HuH-7 (cell line): ENCODE results near the gene CLSTN1.

ENCODE experiments used
- DNase-seq: peaks from one replicate; pipeline ENCODE4 v3.0.0; 2011; ENCODE audit warnings: low spot score

Gene CLSTN1

DNA sequence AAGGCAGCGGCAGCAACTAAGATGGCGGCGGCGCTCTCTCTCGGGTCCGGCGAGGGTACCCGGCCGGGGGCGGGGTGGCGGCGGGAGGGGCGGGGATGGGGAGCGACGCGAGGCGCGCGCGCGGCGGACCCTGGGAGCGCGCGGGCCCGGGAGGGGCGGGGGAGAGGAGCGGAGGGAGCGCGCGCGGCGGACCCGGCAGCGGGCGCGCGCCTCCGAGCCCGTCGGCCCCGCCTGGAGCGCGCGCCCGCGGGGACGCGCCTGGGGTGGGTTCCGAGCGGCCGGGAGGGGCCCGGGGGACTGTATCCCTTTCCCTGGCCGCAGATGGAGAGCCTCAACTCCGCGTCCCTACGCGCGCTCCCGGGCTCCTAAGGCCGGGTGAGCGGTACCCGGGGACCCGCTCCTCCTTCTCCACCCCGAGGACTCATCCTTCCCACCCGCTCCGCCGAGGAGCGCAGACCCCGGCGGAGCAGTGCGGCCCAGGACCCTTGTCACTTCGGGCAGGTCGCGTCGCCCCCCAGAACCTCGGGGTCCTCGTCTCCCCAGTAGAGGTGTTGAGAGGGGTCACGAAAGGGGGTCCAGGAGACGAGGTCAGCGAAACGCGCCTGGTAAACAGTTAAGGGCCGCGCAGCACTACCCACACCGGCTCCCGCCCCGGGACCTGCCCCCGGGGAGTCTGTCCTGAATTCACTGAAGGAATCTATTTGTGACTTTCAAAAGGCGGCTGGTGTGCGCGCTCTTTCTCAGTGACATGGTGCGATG lies at the start of gene CLSTN1:
Gene CLSTN1, minus strand, starts transcription at position 23 of the 759 bp plus-strand sequence. CDS start 232 bp downstream, outside the sequence.
- peak; percentile 91 for DNase-seq

DNA sequence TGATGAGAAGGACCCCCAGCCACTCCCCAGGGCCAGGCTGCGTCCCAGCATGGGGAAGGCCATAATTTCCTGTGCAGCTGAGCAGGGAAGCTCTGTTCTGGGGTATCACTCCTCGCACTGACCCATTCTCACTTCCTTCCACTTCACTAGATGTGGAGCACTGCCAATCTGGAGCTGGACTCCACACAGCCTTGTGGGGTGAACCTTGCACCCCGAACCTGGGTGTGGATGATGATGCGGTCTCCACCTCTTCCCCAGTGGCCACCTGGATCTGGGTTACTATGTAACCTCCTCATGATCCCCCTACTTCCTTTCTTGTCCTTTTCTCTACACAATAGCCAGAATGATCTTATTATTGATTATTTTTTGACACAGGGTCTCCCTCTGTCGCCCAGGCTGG lies 49.6 kb upstream of the CLSTN1 start:
- no peak for DNase-seq

DNA sequence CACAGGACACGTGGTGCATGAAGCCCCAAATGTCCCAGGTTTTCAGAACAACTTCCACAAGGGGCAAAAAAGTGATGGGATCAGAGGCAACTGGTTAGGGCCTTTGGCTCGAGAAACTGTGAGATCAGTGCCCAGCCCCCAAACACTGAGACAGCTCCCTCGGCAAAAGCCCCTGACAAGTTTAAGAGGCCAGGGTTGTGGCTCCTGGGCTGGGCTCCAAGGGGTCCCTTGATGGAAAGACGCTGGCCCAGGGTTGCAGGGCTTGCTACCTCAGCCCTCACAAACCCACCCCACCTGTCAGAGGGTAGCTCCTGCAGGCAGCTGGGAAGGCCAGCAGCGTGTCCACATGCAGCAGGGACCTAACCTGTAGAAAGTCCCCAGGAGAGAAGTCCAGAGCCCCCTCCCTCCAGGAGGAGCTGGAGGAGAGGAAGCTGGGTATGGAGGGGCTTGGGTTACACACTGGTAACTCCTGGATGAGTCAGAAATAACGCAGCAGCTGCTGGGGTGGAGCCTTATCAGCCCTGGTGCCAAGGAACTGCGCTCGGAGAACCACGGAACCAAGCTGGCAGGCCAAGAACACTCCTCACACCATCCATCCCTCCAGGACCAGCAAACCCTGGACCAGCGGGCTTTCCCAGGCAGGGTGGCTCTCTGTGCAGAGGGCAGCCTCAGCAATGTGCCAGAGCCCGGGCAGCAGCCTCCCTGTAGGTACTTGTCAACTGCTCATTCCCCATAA lies 48.8 kb upstream of the CLSTN1 start:
- DNase-seq = no peak

DNA sequence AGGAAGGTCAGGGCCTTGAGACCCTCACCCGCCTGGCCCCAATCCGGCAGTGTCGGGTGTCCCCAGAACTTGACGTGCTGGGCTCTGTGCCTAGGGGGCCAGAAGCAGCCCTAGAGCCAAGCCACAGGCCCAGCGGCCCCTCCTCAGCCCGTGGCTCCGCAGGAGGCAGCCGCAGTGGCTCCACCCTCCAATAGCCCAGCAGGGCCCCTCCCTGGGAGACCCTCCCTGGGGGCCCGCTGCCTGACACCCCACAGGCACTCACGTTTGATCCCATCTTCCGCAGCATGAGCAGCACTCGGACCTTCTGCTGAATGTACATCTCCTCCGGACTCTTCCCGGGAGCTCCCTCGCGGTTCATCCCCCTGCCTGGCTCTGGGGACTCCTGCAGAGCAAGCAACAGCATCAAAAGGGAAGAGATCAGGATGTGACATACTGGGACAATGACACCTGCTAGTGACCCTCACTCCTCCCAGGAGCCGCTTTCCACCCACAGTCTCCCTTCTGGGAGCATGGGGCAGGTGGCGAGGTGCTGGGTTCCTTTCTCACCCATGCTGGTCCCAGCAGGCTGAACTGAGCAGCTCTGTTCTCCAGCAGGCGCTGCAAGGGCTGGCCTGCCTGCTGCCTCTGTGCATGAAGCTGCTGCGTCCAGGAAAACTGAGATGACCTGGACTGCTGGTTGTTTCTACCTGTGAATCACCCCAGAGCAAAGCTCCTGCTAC lies 48.1 kb upstream of the CLSTN1 start:
- DNase-seq = no peak

DNA sequence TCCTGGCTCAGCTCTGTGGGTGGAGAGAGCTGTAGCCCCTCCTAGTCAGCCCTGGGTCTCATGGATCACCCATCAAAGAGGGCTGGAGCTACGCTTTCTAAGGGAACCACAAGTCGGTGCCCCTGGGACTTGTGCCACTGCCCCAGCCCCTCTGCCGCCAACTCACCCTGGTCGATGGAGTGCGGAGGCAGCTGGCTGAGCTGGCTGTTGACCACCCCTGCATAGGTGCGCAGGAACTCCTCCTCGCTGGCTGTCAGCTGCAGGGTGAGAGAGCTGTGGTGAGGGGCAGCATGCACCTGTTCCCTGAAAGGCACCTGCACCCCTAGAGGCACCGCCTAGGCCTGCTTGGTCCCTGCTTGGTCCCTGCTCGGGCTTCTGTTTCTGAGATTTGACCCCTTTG lies 47.3 kb upstream of the CLSTN1 start:
- DNase-seq = no peak

GRCh38 chr1:9870572-9870971 lies 46.8 kb upstream of the CLSTN1 start:
- DNase-seq = no peak

GRCh38 chr1:9869831-9870251 lies 46.1 kb upstream of the CLSTN1 start:
- DNase-seq = no peak

DNA sequence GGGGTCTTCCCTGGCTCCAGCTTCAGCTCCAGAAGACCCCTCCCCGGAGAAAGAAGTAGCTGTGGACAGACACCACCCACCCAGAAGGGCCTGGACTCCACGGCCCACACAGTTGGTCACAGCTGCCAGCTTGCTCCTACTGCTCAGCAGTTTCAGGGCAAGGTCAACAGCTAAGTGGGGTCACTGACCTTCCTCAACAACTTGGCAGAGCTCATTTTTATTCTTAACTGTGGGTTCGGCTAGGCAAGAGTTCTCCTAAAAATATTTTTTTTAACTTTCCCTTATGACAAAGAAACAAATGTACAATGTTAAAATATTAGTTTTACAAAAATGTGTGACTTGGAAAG lies 44.5 kb upstream of the CLSTN1 start:
- DNase-seq = no peak

DNA sequence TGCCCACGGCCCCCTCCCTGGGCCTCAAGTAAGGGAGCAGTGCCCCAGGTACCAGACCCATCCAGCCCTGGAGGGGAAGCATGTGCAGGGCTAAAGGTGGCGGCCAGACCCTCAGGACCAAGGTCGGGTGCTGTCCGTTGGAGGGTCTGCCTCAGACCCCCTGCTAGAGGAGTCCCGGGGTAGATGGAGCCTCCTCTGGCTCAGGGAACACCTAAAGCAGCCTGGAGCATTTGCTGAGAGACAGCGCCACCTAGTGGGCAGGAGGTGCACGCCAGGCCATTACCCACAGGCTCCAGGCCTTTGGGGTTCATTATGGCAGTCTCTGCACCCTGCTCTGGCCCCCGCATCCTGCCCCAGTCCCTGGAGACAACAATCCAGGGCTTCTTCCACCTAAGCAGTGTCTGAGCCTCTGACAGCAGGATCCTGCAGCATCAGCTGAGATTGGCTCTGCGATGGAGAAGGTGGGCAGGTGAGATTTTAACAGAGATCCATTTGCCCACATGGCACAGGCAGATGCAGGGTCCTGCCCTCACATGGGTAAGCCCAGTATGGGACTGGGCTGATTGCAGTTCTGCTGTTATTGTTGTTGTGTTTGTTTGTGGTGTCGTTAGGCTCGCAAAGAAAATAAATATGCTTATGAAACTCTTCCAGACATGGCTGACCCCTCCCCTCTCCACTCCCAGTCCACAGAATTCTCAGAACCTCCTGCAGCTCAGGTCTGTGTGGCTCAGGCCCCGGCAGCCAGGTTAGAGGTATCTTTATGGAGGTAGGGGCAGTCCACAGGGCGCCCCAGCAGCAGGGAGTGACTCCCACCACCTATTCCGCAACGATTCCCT lies 43.9 kb upstream of the CLSTN1 start:
- peak; percentile 90 for DNase-seq

DNA sequence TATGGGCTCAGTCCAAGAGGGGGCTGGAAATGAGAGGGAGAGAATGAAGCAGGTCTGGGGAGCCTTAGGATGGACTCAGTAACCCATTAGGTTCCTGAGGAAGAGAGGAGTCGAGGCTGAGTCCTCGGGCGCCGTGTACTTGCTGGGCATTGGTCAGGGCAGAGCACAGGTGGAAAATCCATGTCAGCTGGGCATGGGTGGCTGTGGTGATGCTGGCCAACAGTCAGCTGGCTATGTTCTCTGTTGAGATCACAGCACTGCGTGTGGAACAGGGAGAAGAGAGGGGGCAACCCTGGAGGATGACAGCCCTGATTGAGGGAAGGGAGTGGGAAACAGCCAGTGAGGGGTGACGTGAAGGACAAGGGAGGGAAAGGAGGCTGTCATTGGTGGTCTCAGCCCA lies 43.1 kb upstream of the CLSTN1 start:
- DNase-seq = no peak

DNA sequence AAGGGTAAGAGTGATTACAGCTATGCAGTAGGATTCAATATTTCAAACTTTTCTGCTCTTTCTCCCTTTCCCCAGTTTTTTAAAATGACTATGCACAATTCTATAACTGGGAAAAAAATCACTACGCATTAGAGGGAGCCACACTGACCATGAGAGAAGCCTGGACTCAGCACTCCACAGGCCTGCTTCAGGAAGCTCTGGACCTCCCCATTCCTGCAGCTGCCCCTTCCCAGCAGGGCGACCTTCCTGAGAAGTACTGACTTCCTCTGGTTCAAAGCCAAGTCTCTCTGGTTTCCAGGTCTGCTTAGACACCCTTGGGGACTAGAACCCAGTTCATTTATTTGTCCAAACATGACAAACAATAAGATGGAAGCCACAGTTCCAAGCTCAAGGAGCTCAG lies 42.0 kb upstream of the CLSTN1 start:
- no peak for DNase-seq

DNA sequence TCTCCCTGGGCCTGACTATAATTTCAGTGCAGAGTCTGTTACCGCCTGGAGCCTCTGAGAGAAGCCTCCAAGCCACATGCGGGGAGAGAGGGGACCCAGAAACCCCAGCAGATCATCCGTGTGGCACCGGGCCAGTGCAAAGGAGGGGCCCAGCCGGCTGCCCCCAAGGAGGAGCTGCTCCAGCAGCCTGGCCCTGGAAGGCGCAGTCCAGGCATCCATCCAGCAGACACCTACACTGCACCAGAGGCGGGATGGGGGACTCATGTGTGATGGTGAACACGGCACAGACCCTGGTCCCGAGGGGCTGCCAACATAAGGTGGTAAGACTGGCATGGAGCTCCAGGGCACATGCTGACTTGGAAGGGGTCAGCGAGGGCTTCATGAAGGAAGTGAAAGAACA lies 39.6 kb upstream of the CLSTN1 start:
- DNase-seq = no peak

GRCh38 chr1:9861360-9861759 lies 37.6 kb upstream of the CLSTN1 start:
- no peak for DNase-seq

DNA sequence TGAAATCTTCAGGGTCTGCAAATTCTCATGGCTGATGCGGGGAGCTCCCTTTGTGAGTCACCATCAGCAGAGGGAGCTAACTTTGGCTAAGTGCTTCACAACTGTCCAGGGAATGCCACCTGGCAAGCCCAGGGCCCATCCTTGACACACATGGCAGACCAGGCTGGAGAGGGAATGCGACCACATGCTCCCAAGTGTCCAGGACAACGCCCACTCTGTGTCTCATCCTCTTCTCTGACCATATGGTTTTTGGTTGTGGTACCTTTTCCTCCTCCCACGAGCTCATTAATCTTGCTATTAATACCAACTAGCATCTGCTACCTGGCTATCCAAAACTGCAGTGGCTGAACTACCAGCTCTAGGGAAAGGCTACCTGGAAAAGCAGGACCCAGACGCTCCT lies 37.1 kb upstream of the CLSTN1 start:
- DNase-seq = no peak

DNA sequence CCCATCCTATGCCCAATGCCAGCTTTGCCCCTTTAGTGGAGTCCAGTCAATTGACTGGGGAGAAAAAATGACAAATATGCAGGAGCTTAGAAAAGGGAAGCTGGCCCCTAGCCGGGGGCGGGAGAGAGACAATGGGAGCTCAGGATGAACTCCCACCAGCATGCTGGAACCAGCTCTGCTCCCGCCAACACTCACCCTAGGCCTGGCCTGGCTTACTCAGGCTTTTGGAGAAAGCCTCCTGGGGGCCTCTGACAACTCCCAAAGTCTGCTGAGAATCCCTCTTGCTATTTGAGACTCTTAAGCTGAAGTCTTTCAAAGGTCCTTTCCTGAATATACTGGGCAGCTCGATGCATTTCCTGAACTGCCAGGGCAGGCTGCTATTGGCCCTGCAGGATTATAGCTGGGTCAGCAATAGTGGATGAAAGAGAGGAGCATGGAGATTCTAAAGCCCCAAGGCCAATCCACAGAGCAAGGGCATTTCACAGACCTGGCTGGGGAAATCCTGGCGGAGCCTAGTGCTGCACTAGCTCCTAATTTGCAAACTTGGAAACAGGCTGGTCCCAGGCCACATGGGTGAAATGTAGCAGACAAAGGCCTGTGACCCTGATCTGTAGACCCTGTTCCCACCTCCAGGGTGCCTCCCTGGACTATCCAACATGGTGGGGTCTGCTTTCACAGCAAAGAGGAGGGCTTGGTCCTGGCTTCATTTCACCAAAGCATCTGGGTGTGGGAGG lies 35.7 kb upstream of the CLSTN1 start:
- no peak for DNase-seq

- DNase-seq = no peak
Observed at GRCh38 chr1:9858293-9859035, 34.7 kb upstream of the CLSTN1 start.

- no peak for DNase-seq
Observed at GRCh38 chr1:9855186-9855585, 31.4 kb upstream of the CLSTN1 start.

GRCh38 chr1:9853249-9853595 lies 29.5 kb upstream of the CLSTN1 start:
- DNase-seq = no peak

DNA sequence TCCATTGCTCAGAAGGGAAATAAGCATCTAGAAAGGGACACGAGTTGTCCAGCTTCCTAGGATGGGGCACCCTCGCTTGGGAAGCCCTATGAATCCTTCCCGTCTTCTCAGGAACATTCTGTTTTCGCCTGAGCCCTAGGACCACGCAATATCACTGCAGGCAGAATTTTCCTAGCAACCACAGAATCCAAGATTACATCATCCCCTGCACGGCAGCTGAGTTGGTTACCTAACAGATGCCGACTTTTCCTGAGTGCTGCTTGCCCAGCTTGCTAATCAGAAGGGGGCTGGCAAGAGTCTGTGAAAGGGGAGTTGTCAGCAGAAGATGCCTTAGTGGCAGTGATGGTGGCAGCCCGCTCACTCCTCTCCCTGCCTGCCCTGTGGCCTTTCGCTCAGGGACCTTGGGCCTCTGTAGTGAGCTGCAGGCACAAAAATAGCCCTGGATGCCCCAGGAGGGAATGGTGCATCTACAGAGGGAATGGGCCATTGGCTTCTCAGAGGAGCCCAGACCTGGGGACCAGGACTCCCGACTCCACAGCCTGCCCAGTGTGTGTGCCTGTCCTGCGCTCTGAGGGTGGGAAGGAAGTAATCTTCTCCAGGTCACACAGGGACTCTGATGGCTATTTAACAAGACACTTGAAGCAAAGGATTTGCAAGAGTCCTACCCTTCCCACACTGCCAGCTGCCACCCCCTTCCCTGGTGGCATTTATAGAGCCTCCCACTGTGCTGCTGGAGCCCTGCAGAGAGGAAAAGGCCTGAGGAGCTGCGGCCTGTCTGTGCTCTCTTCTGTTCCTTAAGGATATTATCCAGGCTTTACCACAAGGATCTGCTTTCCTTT lies 28.9 kb upstream of the CLSTN1 start:
- DNase-seq = peak; percentile 68

- DNase-seq = no peak
Observed at GRCh38 chr1:9852004-9852403, 28.2 kb upstream of the CLSTN1 start.
